ENCODE measurements around the gene GRIA3.
"Not testable (repeated sequence)": the region's sequence is repeated elsewhere in the genome, so short reads cannot be mapped to it uniquely, and the experiment has no call there.

Gene GRIA3

DNA sequence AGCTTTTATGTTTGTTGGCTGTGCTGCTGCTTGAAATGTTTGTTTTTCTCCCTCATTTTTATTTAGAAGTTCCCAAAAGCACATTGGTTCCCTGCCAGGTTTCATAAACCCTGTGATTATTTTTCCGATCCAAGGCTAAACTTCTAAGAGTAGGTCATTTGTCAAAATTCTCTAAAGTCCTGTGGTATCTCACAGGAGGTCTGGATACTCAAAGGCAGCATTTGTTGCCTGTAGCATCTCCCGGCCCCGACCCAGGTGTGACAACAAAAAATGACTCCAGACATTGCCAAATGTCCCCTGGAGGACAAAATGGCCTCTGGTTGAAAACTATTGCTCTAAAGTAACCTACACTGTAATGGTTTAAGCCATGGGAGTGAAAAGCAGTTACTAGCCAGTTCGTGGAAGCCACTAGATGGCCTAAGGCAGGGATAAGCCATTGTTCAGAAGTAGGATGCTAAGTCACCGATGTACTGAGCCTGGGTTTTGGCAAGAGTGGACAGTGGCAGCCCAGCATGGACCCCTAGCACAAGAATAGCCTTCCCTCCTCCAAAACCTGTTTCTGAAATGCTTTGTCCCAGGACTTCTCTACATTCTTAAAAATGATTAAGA lies 292.6 kb downstream of the GRIA3 start:
- DNase-seq = no peak

DNA sequence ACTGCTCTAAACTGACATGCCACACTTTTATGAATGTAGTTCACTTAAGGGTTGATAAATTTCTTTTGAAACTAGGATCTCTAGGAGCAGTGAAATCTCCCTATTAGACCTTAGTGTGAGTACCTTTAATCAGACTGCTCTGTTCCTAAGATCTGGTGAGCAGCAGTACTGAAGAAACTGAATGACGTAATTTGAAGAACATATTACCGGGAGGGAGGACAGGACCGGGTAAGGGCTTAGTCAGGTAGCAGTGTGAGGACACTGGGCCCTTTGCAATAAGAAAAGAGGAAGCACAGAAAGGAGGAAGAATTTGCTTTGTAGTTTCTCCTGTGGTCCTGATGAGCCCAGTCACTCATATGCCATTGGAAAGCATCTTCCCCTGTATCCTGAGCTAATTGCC lies 293.6 kb downstream of the GRIA3 start:
- DNase-seq = no peak

DNA sequence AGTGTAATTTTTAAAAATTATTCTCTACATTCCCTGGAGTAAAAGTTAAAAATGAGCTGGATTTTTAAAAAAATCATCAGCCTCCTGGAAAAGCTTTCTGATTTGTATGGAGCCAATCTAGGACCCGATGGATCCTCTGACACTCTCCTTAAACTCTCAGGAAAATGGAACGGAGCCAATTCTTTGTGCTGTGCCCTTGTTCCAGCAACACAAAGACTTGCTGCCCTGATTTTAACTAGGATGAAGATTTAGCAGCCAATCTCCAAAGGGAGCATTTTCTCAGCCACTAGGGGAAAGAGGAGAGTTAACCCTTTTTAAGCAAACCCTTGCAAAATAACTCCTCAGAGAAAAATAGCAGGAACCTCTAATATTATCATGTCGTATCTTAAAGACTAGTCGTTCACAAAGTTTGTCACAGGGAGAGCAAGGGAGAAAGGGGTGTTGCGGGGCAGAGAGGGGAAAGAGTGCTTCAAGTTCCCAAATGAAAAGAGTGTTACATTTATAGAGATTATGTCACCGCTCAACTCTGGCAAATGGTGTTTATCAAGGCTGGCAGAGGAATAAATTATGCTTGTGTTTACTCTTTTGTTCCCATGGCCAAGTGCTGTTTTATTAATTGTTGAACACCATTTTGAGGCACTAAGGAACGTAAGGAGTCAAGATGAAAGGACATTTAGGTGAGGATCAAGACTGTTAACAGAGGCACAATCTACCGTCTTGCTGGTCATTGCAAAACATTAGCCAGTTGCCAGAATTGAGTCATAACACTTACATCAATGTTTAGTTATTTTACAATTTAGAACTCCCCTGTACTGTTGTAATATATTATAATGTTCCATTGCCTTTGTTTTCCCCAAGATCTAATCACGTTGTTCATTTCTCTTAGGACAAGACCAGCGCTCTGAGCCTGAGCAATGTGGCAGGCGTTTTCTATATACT lies 298.1 kb downstream of the GRIA3 start:
- no peak for DNase-seq

DNA sequence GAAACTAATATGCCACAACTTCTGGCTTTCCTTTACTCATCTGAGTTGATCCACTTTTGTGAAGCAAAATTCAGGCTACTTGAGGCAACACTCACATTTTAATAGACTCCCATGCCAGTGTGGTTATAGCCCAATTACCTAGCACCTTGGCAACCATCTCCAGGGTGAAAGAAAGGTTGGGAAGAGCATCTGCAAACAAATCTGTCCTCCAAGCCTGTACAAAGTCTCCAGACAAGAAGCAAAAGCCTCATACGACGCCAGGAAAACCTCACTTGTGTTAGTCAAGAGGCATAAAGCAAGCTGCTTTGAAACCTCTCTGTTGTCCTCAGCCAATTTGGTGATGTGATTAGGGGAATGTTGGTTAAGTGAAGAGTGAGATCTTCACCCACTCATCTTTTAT lies 302.2 kb downstream of the GRIA3 start:
- DNase-seq = no peak

DNA sequence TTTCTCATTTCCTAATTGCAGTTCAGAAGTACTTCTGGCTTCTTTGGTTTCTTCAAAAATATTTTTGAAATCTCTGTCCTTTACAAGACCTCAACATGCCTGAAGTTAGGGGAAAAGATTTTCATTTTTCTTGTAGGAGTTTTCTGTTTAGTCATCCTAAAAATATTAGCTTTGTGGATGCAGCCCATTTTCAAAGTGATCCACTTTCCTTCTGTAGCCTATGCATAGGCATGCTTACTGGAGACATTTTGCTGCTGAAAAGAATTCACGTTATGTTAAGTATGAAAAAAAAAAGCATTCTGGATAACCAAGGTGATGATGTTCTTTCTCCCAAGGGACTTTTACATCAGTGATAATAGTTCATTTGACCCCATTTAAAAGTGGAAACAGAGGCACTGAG lies 303.2 kb downstream of the GRIA3 start:
- no peak for DNase-seq

DNA sequence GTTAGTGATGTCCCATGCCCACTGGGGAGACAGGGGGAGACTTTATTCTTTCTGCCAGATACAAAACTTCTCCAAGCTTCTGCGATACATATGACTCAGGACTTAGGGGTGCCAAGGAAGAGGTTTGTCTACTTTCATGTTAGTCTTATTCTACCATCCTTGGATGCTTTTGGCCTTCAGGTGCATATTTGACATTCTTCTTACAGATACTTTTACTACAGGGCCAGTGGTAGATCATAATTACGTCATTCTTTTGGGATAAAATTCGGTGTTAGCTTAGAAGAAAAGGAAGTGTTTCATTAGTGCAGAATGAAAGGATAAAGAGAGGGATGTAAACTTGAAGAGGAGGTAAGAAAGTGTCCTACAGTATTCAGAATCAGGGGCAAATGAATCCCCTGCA lies 303.6 kb downstream of the GRIA3 start:
- DNase-seq = no peak

DNA sequence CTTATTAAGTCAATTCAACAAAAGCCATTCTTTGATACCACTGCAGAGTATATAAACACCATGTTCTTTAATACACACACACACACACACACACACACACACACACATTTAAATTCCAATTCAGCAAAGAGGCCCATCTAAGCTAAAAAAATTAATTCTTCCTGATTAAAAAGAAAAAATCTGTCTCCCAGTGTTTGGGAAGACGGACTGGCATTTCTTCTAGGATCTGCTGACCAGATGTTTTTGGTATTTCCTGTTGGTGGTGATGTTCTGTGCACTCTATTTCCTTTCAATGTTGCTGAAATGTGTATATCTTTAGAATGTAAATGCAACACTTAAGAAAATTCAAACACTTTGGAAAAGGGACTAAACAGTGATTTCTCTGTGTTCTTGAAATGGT lies 304.9 kb downstream of the GRIA3 start:
- no peak for DNase-seq

DNA sequence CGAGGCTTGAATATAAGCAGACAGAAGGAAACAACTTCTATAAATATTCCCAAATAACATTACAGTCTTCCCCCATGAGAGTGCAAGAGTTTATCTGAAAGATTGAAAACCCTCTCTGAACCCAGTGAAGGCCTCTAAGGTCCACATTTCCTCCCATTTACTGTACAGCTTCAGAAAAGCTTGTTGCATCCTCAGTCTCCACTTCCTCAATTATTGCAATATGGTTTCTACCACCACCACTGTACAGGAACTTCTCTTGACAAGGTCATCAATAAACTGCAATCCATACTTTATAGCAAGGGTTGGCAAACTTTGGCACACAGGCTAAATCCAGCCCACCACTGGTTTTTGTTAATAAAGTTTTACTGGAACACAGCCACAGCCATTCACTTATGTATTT lies 309.8 kb downstream of the GRIA3 start:
- DNase-seq = no peak

DNA sequence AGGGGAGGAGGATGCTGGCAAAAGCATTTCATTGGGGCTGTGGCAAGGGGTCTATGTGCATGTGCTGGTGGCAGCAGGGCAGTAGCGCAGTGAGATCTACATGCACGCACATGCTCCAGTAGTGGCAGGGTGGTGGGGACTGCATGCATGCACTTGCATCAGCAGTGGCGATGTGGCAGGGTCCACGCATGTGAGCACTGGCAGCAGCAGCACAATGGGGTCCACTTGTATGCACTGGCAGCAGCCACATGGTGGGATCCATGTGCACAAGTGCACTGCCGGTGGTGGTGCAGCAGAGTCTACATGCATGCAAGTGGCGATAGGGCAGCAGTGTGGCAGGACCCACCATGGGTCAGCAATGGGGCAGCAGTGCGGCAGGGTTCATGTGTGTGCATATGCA lies 315.7 kb downstream of the GRIA3 start:
- DNase-seq = no peak

DNA sequence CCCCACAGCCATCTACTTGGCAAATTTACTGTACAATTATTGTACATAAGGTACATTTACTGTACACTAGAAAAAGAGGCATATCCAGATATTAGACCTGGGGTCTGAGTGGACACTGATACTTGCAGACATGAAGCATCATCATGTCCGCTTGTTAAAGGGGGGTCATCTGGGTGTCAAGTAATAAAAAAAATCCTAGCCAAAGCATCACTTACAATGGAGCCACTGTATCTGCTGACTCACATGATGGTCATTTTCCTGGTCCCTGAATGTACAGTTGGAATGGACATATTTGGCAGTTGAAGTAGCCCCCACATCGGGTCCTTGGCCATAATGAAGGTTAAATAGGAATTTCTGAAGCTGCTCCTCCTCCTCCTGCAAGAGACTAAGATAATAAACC lies 320.0 kb downstream of the GRIA3 start:
- DNase-seq = no peak

DNA sequence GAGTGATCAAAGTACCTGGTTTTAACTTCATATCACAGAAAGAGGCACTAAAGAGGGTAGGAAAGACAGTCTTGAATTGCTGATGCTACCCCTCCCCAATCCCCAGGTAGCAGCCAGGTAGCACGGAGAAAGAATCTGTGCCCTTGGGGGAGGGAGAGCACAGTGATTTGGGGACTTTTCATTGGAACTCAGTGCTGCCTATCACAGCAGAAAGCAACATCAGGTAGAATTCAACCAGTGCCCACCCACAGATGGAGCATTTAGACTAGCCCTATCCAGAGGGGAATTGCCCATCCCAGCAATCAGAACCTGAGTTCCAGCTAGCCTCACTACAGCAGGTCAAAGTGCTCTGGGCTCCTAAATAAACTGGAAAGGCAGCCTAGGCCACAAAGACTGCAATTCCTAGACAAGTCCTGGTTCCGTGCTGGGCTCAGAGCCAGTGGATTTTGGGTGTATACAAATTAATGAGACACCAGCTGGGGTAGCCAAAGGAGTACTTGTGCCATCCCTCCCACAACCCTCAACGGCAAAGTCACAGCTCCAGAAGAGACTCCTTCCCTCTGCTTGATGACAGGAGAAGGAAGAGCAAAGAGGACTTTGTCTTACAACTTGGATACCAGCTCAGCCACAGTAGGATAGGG lies 320.7 kb downstream of the GRIA3 start:
- no peak for DNase-seq

DNA sequence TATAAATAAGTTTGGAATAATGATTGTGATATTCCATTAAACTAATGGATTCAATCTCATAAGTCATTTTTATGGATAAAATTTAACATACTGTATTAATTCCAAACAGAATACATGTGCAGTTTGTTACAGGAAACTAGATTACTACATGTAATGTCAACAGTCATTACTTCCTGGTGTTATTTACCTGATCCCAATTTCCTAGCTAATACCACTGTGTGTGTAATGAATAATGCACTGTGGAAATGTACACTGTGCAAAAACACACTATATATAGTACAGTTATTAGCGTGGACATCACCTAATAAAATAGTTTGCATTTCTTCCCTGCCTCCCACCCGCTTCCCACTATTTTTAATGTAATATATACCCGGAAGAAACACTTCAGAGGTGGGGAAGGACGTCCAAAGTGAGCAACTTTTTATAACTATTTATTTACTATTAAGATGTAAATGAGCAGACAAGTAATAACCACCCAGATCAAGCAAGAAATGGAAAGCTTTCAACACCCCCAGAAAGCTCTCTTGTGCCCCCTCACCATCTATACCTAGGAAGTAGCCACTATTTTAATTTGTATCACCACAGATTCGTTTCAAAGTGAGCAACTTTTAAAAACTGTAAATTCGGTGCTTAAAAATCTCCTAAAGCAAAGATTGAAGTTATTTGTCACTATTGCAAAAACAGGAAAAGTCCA lies 329.7 kb downstream of the GRIA3 start:
- DNase-seq = no peak

DNA sequence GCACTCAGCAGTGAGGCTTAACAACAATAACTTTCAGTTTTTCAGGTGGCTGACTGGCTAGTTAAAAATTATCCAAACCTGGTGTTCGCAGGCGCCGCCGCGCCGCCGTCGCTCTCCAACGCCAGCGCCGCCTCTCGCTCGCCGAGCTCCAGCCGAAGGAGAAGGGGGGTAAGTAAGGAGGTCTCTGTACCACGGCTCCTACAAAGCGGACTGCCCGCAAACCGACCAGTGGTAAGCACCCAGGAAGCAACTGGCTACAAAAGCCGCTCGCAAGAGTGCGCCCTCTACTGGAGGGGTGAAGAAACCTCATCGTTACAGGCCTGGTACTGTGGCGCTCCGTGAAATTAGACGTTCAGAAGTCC lies 330.2 kb downstream of the GRIA3 start:
- not testable (repeated sequence) for DNase-seq

DNA sequence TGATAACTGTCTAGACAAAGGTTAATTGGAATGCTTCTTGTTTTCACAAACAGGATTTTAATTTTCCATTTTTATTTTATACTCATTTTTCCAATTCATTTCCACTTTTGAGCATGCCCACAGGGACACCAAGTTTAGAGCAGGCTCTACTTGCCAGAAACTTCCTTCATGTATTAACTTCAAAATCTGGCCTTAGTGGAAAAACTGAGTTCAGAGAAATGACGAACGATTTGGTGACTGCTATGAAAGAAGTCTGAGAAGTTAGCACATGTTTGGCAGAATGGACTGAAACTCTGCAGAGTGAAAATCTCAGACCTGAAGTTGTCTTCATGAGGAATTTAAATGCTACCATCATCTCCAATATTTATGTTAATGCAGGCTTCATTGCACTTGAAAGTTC lies 334.7 kb downstream of the GRIA3 start:
- no peak for DNase-seq

DNA sequence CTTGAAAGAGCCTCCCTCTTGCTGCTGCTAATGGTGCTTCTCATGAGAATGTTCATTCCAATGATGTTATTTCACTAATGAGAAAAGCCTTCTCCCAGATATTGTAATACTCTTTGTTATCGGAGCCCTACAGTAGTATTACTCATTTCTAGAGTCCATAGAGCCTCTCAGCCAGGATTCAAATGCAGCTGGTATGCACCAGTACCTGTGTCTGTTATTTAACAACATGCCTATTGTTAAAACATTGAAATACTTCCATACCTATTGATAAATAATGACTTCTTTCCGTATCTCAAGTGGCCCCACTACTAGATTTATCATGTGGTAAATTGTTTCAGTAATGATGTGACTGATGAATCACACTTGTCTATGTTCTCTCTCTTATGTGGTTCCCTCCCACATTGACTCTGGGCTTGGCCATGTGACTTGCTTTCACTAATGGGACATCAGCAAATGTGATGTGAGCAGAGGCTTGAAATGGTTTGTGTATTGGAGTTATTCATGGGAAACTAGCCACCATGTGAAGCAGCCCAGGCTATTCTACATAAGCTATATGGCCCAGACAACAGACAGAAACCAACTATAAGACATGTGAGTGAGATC lies 341.1 kb downstream of the GRIA3 start:
- no peak for DNase-seq

DNA sequence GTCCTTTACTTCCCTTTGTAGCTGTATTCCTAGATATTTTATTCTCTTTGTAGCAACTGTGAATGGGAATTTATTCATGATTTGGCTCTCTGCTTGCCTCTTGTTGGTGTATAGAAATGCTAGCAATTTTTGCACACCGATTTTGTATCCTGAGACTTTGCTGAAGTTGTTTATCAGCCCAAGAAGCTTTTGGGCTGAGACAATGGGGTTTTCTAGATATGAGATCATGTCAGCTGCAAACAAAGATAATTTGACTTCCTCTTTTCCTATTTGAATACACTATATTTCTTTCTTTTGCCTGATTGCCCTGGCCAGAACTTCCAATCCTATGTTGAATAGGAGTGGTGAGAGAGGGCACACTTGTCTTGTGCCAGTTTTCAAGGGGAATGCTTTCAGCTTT lies 346.6 kb downstream of the GRIA3 start:
- DNase-seq = not testable (repeated sequence)

All from NCI-H2227 treated with DMSO at 0.1 percent for 48 hours (cell line).